Gastroesophageal sphincter (tissue), 4 donors: Measurements from ENCODE around the gene MADD. TPM values are rescaled to one million over a fixed set of nuclear protein-coding genes. Genes with fewer than 3 reads are reported as not detected.
"Not testable (repeated sequence)": the region's sequence is repeated elsewhere in the genome, so short reads cannot be mapped to it uniquely, and the experiment has no call there.

Source experiments
- ATAC-seq: fragments of 150-250 bp; one replicate; pipeline ENCODE4 v1.9.1; 2016; ENCODE audit warnings: mild to moderate bottlenecking, moderate library complexity
- H3K27ac ChIP-seq, 4 donors: fragments of 200-600 bp; sonication (generic) in 3 of 4; 1 replicate in 3 of 4; 2 replicates in 1 of 4; pipeline ENCODE4 v1.5.1; 2016 to 2019
- H3K27me3 ChIP-seq: fragments of 200-600 bp; sonication (generic); one replicate; pipeline ENCODE4 v1.5.1; 2019
- H3K36me3 ChIP-seq, 2 donors: fragments of 200-600 bp; sonication (generic); one replicate each; pipeline ENCODE4 v1.5.1; 2019; ENCODE audit warnings: control low read depth in 1 of 2
- H3K4me1 ChIP-seq, 3 donors: fragments of 200-600 bp; sonication (generic); 1 replicate in 2 of 3; 2 replicates in 1 of 3; pipeline ENCODE4 v1.5.1; 2016 to 2019; ENCODE audit warnings: control low read depth in 2 of 3
- H3K4me3 ChIP-seq, 2 donors: fragments of 200-600 bp; sonication (generic); one replicate each; pipeline ENCODE4 v1.5.1; 2019; ENCODE audit warnings: mild to moderate bottlenecking in 1 of 2, moderate library complexity in 1 of 2
- H3K9me3 ChIP-seq, 3 donors: fragments of 200-600 bp; sonication (generic); one replicate each; pipeline ENCODE4 v1.5.1; 2017 to 2019; ENCODE audit warnings: control low read depth in 2 of 3
- EP300 ChIP-seq: sonication (generic); formaldehyde crosslinking; IDR thresholded peaks from one replicate; pipeline ENCODE4 v1.6.1; 2017; ENCODE audit warnings: antibody characterized with exemption, mild to moderate bottlenecking
- POLR2A ChIP-seq, 2 donors: fragments of 450-650 bp; IDR thresholded peaks; one replicate each; pipeline ENCODE4 v1.6.1; 2017; ENCODE audit warnings: antibody characterized with exemption in 2 of 2, mild to moderate bottlenecking in 2 of 2, moderate library complexity in 1 of 2
- POLR2AphosphoS5 ChIP-seq: sonication (generic); formaldehyde crosslinking; IDR thresholded peaks from one replicate; pipeline ENCODE4 v1.6.1; 2017; ENCODE audit warnings: antibody characterized with exemption
- WGBS, 2 donors: methylation state at CpG; one replicate each; pipeline ENCODE4 v1.1.5; 2018; ENCODE audit warnings: low coverage in 1 of 2; 5-methylcytosine and 5-hydroxymethylcytosine counted together
- total RNA-seq, 4 donors: library from RNA; depleted of rRNA; stranded (reverse); fragments of >200 nt; gene quantifications; one replicate each; pipeline ENCODE4 v1.1.0, GENCODE V29; 2016
- TF ChIP-seq, protein P1 (sequence below), 4 experiments: fragments of 200-600 bp in 2 of 4; fragments of 450-650 bp in 2 of 4; sonication (generic) in 1 of 4; IDR thresholded peaks; one replicate each; pipeline ENCODE4 v1.5.1; 2017 to 2019; ENCODE audit warnings: antibody characterized with exemption in 4 of 4, mild to moderate bottlenecking in 2 of 4, moderate library complexity in 2 of 4

Gene MADD
- total RNA-seq, 4 donors from 2014 or later, result 23.7 to 33.9 (median 29.4) TPM

DNA sequence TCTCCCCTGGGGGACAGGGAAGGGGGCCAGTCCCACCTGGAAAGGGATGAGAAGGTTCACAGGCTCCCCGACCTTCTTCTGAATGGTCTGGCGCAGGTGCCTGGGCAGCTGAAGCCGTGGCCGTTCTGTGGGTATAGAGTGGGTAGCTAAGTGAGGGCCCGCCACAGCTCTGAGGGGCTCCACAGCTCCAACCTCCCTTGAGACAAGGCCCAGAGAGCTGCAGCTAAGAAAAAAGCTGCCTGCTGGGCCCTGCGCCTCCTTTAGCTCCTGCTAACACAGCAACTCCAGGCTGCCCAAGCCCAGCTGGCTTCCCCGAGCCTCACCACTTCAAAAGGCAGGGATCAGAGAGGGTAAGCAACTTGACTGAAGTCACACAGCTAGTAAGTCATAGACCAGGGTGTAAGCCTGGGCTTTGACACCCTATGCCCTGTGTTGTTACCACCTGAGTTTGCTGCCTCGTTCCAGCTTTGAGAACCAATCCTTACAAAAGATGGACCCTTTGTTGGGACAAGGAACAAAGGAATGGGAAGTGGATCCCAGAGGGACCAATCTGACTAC is 64.0 kb downstream of the MADD start:
- 60 to 100% methylated on average over 1 of the region's 8 CpGs for WGBS, 2 donors

DNA sequence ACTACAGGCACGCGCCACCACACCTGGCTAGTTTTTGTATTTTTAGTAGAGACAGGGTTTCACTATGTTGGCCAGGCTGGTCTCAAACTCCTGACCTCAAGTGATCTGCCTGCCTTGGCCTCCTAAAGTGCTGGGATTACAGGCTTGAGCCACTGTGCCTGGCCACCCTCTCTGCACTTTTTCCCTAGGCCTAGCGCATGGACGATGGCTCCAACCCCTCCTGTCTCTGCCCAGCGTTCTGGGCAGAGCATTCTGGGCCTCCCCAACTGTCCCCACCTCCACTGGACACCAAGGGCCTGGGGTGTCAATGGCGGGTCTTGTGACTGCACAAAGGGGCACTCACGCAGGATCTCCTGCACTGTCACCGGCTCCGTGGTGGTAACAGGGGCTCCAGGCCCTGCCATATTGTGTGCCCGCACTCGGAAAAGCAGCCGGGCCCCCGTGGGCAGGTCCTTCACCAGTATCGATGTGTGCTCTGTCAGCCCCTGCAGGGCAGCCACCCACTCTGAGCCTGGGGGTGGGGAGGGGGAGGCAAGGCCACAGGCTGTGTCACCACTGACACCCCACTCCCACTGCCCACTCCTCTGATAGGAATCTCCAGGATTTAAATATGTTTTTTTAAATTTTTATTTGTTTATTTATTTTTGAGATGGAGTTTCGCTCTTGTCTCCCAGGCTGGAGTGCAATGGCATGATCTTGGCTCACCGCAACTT is 64.9 kb downstream of the MADD start:
- H3K36me3 ChIP-seq, H3K27me3 ChIP-seq, H3K27ac ChIP-seq, H3K4me3 ChIP-seq, ATAC-seq, H3K9me3 ChIP-seq: not testable (repeated sequence)
- WGBS, 2 donors, result 94% methylated on average over 4 of the region's 16 CpGs; no CpG with 5 or more reads in 1 of the 2 donors
- peaks cover 0 to 11% (median 7%) of the 10 kb centered on the region in 3 donors for H3K4me1 ChIP-seq

More for the DNA sequence above, 64.0 kb downstream of the MADD start:
- Histone ChIP-seq H3K9me3 (no peaks in the 10 kb centered on the region), H3K27me3 (no peaks in the 10 kb centered on the region), H3K4me3 (no peak overlapping the region), H3K4me1 (peaks cover 0 to 20% (median 12%) of the 10 kb centered on the region in 3 donors), H3K36me3 (peaks cover 0 to 8% of the 10 kb centered on the region in 2 donors), H3K27ac (no peak overlapping the region)
- no peak for ATAC-seq
- TF ChIP-seq POLR2A (IDR thresholded peaks at IDR 0.05) (no peak), POLR2AphosphoS5 (no peak), EP300 (no peak)
- TF ChIP-seq, protein P1, sequence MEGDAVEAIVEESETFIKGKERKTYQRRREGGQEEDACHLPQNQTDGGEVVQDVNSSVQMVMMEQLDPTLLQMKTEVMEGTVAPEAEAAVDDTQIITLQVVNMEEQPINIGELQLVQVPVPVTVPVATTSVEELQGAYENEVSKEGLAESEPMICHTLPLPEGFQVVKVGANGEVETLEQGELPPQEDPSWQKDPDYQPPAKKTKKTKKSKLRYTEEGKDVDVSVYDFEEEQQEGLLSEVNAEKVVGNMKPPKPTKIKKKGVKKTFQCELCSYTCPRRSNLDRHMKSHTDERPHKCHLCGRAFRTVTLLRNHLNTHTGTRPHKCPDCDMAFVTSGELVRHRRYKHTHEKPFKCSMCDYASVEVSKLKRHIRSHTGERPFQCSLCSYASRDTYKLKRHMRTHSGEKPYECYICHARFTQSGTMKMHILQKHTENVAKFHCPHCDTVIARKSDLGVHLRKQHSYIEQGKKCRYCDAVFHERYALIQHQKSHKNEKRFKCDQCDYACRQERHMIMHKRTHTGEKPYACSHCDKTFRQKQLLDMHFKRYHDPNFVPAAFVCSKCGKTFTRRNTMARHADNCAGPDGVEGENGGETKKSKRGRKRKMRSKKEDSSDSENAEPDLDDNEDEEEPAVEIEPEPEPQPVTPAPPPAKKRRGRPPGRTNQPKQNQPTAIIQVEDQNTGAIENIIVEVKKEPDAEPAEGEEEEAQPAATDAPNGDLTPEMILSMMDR (IDR thresholded peaks at IDR 0.05), result no peak

DNA sequence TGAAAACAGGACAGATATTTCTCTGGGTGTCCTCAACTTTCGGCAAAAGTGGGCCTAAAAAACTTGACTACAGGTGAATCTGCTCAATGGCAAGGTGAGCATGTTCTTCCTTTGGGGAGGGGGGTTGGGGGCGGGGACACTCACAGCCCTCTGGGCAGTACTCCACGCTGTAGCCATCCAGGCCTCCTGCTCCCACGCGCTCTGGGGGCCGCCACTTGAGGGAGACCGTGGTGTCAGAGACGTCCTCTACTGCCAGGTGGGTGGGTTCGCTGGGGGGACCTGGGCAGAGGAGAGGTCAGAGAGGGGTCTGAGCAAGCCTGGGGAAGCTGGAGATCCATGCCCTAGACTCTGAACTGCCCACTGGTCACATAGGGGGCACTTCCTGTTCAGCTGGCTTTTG is 65.8 kb downstream of the MADD start:
- Histone ChIP-seq H3K4me1 (peaks cover 0 to 2% (median 0%) of the 10 kb centered on the region in 3 donors), H3K4me3 (no peak overlapping the region), H3K9me3 (no peaks in the 10 kb centered on the region), H3K27ac (no peak overlapping the region), H3K36me3 (no peaks in the 10 kb centered on the region), H3K27me3 (no peaks in the 10 kb centered on the region)
- no peak for ATAC-seq
- 80 to 92% methylated on average over 2 to 3 of the region's 9 CpGs for WGBS, 2 donors
- TF ChIP-seq EP300 (no peak), POLR2AphosphoS5 (no peak)

DNA sequence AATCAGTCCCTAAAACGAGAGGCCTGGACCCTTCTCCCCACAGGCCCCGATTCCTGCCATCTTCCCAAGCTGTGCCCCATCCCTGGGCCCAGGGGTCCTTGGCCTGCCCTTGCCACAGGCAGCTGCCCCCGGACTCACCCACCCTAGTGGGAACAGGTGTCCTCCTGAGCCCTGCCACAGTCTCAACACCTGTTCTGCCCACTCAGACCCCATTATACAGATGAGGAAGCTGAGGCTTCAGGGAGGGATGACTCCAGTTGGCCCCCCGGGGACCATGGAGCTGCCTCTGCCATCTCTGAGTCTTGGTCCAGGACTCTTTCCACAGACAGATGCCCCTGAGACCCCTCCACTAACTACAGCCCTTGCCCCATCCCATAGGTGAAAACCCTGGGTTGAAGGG is 66.7 kb downstream of the MADD start:
- no peak for ATAC-seq
- no peaks in the 10 kb centered on the region for H3K27me3 ChIP-seq
- H3K27ac ChIP-seq, result no peak overlapping the region
- 58 to 75% methylated on average over 2 of the region's 4 CpGs for WGBS, 2 donors
- no peak overlapping the region for H3K4me3 ChIP-seq
- H3K36me3 ChIP-seq, result no peaks in the 10 kb centered on the region
- TF ChIP-seq POLR2AphosphoS5 (no peak), POLR2A (IDR thresholded peaks at IDR 0.05) (no peak), EP300 (no peak)
- TF ChIP-seq, protein P1 (IDR thresholded peaks at IDR 0.05), result no peak
- H3K4me1 ChIP-seq, result no peaks in the 10 kb centered on the region
- H3K9me3 ChIP-seq, result no peaks in the 10 kb centered on the region

DNA sequence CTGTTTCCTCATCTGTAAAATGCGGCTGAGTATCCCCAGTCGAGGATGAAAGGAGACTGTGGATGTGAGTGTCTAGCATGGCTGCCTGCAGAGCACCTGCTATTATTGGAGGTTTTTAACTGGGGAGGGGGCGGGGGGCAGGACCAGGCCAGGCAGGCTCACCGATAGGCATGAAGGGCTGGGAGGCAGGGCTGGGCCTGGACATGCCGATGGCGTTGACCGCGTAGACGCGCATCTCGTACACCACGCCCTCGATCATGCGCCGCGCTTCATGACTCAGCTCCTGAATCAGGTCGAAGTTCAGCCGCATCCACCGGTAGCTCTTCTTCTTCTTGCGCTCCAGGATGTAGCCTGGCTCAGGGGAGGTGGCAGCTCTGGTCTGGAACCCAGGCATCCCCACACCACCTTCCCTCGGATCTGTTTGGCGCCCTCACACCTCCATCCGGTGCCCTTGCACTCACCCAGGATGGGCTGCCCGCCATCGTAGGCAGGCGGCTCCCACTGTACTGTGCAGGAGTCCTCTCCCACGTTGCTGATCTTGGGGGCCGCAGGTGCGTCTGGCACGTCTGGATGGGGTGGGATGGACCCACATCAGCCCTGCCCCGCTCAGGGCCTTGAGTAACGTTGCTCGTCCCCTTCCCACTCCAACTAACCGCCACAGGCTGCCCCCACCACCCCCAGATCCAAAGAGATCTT is 67.4 kb downstream of the MADD start:
- ATAC-seq, result no peak
- Histone ChIP-seq H3K36me3 (no peaks in the 10 kb centered on the region), H3K4me3 (no peak overlapping the region), H3K4me1 (no peaks in the 10 kb centered on the region), H3K27me3 (no peaks in the 10 kb centered on the region), H3K27ac (no peak overlapping the region), H3K9me3 (no peaks in the 10 kb centered on the region)
- 87 to 96% methylated on average over 5 to 17 of the region's 34 CpGs for WGBS, 2 donors
- TF ChIP-seq POLR2AphosphoS5 (no peak), EP300 (no peak), POLR2A (IDR thresholded peaks at IDR 0.05) (no peak)
- TF ChIP-seq, protein P1 (IDR thresholded peaks at IDR 0.05), result no peak
